Chondrocyte (in vitro differentiated cells): Measurements from ENCODE around the gene HOXC5. TPM values are rescaled to one million over a fixed set of nuclear protein-coding genes. Genes with fewer than 3 reads are reported as not detected.

Experiments
- DNase-seq: peaks from one replicate; pipeline ENCODE4 v3.0.0; 2021; ENCODE audit warnings: mixed read lengths, low spot score
- H3K27ac Mint-ChIP-seq: one replicate; pipeline ENCODE4 v1.8.0; 2021; ENCODE audit warnings: mild to moderate bottlenecking, moderate library complexity, mixed read lengths; ENCODE audit not compliant: unreplicated experiment
- H3K27me3 Mint-ChIP-seq: 2 replicates; pipeline ENCODE4 v1.8.0; 2021; ENCODE audit warnings: low read depth, mixed read lengths
- H3K36me3 Mint-ChIP-seq: 2 replicates; pipeline ENCODE4 v1.8.0; 2021; ENCODE audit warnings: low read depth, mixed read lengths
- H3K4me1 Mint-ChIP-seq: 2 replicates; pipeline ENCODE4 v1.8.0; 2021; ENCODE audit warnings: low read depth, mild to moderate bottlenecking, mixed read lengths
- H3K4me3 Mint-ChIP-seq: one replicate; pipeline ENCODE4 v1.8.0; 2021; ENCODE audit warnings: mild to moderate bottlenecking, moderate library complexity, mixed read lengths; ENCODE audit not compliant: unreplicated experiment
- H3K9me3 Mint-ChIP-seq: 2 replicates; pipeline ENCODE4 v1.8.0; 2021; ENCODE audit warnings: low read depth, mixed read lengths
- CTCF ChIP-seq: fragments of 200-600 bp; sonication (generic); IDR thresholded peaks from 2 replicates; pipeline ENCODE4 v1.5.0; 2021; ENCODE audit warnings: antibody characterized with exemption, mild to moderate bottlenecking, moderate library complexity
- total RNA-seq: library from RNA; stranded (reverse); gene quantifications from 3 replicates; pipeline ENCODE4 v1.2.1, GENCODE V29; 2021

Gene HOXC5
- total RNA-seq, 1 donor from 2014 or later = not detected

DNA sequence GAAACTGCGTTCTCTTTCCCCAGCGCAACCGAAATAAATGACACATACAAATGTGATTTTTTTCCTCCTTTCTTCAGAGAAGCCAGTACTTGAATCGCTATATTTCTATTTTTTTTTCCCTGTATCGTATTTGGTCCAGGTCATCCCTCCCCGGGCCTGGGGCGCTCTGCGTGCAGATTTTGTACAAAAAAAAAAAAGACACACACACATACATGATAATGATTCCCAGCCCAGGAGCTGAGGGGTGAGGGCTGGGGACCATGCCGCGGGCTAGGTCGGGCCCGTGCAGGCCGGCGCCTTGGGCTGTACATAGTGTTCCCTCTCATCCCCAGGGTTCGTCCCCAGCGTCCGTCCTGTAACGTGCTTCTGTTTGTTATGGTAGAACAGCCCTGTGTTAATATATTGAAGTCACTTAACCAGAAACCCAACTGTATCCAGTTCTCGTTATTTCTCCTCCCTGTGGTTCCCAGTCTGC, 29.9 kb upstream of the HOXC5 start:
- no peak for DNase-seq
- Mint-ChIP-seq H3K36me3 (peaks cover 2% of the 10 kb centered on the region), H3K27ac (no peak overlapping the region), H3K4me3 (no peak overlapping the region), H3K9me3 (no peaks in the 10 kb centered on the region), H3K27me3 (peaks cover 90% of the 10 kb centered on the region), H3K4me1 (peaks cover 8% of the 10 kb centered on the region)
- TF ChIP-seq CTCF = no peak

DNA sequence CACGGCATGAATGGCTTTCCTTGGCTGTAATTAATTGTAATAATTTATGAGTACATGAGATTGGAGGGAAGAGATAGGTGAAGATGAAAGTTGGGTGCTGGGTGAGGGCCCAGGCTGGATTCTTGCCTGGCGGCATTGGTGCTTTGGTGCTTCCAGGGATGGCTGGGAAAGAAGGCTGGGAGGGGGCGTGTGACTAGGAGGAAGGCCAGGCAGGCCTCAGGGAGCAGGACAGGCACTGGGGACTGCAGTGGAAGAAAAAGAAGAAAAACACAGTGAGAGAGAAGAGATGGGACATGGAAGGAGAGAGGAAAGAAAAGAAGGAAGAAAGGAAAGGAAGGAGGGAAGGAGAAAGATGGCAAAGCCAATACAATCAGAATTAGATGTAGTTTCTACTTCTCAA, 29.2 kb upstream of the HOXC5 start:
- Mint-ChIP-seq H3K9me3 (no peaks in the 10 kb centered on the region), H3K27ac (no peak overlapping the region), H3K27me3 (peaks cover 88% of the 10 kb centered on the region), H3K4me3 (no peak overlapping the region), H3K36me3 (peaks cover 2% of the 10 kb centered on the region), H3K4me1 (peaks cover 8% of the 10 kb centered on the region)
- DNase-seq = no peak
- no peak for TF ChIP-seq CTCF

GRCh38 chr12:54004063-54004840, 28.6 kb upstream of the HOXC5 start:
- DNase-seq = no peak
- H3K4me3 Mint-ChIP-seq = no peak overlapping the region

GRCh38 chr12:54004841-54005530, 27.9 kb upstream of the HOXC5 start:
- Mint-ChIP-seq H3K27ac (no peak overlapping the region), H3K4me1 (peaks cover 15% of the 10 kb centered on the region), H3K36me3 (peaks cover 2% of the 10 kb centered on the region), H3K4me3 (no peak overlapping the region), H3K27me3 (peaks cover 91% of the 10 kb centered on the region), H3K9me3 (no peaks in the 10 kb centered on the region)
- DNase-seq = no peak
- TF ChIP-seq CTCF = no peak

More at GRCh38 chr12:54004063-54004840, 28.6 kb upstream of the HOXC5 start:
- TF ChIP-seq CTCF = no peak
- no peak overlapping the region for H3K27ac Mint-ChIP-seq
- no peaks in the 10 kb centered on the region for H3K9me3 Mint-ChIP-seq
- peaks cover 2% of the 10 kb centered on the region for H3K36me3 Mint-ChIP-seq
- H3K27me3 Mint-ChIP-seq = peaks cover 87% of the 10 kb centered on the region
- H3K4me1 Mint-ChIP-seq = peaks cover 9% of the 10 kb centered on the region

GRCh38 chr12:54005531-54005852, 27.4 kb upstream of the HOXC5 start:
- Mint-ChIP-seq H3K4me3 (no peak overlapping the region), H3K9me3 (no peaks in the 10 kb centered on the region), H3K36me3 (peaks cover 2% of the 10 kb centered on the region), H3K4me1 (peaks cover 12% of the 10 kb centered on the region), H3K27ac (no peak overlapping the region), H3K27me3 (peaks cover 91% of the 10 kb centered on the region)
- DNase-seq = no peak
- TF ChIP-seq CTCF = no peak
